Neural cell (in vitro differentiated cells): ENCODE measurements around the gene AGBL5. TPM values are rescaled to one million over a fixed set of nuclear protein-coding genes. Genes with fewer than 3 reads are reported as not detected.

ENCODE experiments used
- polyA plus RNA-seq: library from polyadenylated mRNA; depleted of rRNA; stranded (reverse); fragments of >200 nt; gene quantifications from 2 replicates; pipeline ENCODE4 v1.2.3, GENCODE V29; 2014

AGBL5 gene
- polyA plus RNA-seq, 1 donor from 2014 or later, result 34.3 TPM

Other genes with a start within 250 kb of the AGBL5 start
- gene DPYSL5, start 203.5 kb upstream of the AGBL5 start, polyA plus RNA-seq, result 111 and 157 TPM in 2 replicates
- 69.2 and 87.1 TPM in 2 replicates for gene MAPRE3, start 81.0 kb upstream of the AGBL5 start, polyA plus RNA-seq
- gene TMEM214, start 18.7 kb upstream of the AGBL5 start, polyA plus RNA-seq, result 10.3 and 14.9 TPM in 2 replicates
- 263 and 292 TPM in 2 replicates for gene OST4, start 20.0 kb downstream of the AGBL5 start, polyA plus RNA-seq
- 1.3 and 2.2 TPM in 2 replicates for gene EMILIN1, start 26.9 kb downstream of the AGBL5 start, polyA plus RNA-seq
- 3.1 and 4.1 TPM in 2 replicates for gene KHK, start 35.1 kb downstream of the AGBL5 start, polyA plus RNA-seq
- gene CGREF1, start 67.5 kb downstream of the AGBL5 start, polyA plus RNA-seq, result 24.5 and 33.7 TPM in 2 replicates
- not detected in 2 replicates for gene ABHD1, start 72.1 kb downstream of the AGBL5 start, polyA plus RNA-seq
- gene PREB, start 83.0 kb downstream of the AGBL5 start, polyA plus RNA-seq, result 121 and 123 TPM in 2 replicates
- gene PRR30, start 87.7 kb downstream of the AGBL5 start, polyA plus RNA-seq, result not detected in 2 replicates
- not detected in 2 replicates for gene TCF23, start 97.3 kb downstream of the AGBL5 start, polyA plus RNA-seq
- gene ATRAID, start 160.4 kb downstream of the AGBL5 start, polyA plus RNA-seq, result 94.3 and 121 TPM in 2 replicates
- gene SLC5A6, start 160.6 kb downstream of the AGBL5 start, polyA plus RNA-seq, result 64.3 and 98.4 TPM in 2 replicates
- gene CAD, start 165.7 kb downstream of the AGBL5 start, polyA plus RNA-seq, result 14.2 and 22.8 TPM in 2 replicates
- not detected in 2 replicates for gene SLC30A3, start 211.4 kb downstream of the AGBL5 start, polyA plus RNA-seq
- gene DNAJC5G, start 223.8 kb downstream of the AGBL5 start, polyA plus RNA-seq, result not detected in 2 replicates
- 0.28 TPM in 1 of 2 replicates, not detected in the other for gene TRIM54, start 230.8 kb downstream of the AGBL5 start, polyA plus RNA-seq